Coronary artery (tissue), 2 donors: ENCODE measurements around the gene MDGA2.
"Not testable (repeated sequence)": the region's sequence is repeated elsewhere in the genome, so short reads cannot be mapped to it uniquely, and the experiment has no call there.

Experiments
- DNase-seq: peaks from one replicate; pipeline ENCODE4 v3.0.0-alpha.2; 2017; ENCODE audit warnings: low spot score
- H3K27ac ChIP-seq, 2 donors: fragments of 200-600 bp; sonication (generic); one replicate each; pipeline ENCODE4 v1.5.1; 2016 to 2019
- H3K4me3 ChIP-seq: fragments of 200-600 bp; sonication (generic); 2 replicates; pipeline ENCODE4 v1.5.1; 2016; ENCODE audit warnings: mild to moderate bottlenecking, moderate library complexity
- TF ChIP-seq, protein P1 (sequence below): fragments of 200-600 bp; sonication (generic); IDR thresholded peaks from one replicate; pipeline ENCODE4 v1.5.1; 2019; ENCODE audit warnings: antibody characterized with exemption

MDGA2 gene

DNA sequence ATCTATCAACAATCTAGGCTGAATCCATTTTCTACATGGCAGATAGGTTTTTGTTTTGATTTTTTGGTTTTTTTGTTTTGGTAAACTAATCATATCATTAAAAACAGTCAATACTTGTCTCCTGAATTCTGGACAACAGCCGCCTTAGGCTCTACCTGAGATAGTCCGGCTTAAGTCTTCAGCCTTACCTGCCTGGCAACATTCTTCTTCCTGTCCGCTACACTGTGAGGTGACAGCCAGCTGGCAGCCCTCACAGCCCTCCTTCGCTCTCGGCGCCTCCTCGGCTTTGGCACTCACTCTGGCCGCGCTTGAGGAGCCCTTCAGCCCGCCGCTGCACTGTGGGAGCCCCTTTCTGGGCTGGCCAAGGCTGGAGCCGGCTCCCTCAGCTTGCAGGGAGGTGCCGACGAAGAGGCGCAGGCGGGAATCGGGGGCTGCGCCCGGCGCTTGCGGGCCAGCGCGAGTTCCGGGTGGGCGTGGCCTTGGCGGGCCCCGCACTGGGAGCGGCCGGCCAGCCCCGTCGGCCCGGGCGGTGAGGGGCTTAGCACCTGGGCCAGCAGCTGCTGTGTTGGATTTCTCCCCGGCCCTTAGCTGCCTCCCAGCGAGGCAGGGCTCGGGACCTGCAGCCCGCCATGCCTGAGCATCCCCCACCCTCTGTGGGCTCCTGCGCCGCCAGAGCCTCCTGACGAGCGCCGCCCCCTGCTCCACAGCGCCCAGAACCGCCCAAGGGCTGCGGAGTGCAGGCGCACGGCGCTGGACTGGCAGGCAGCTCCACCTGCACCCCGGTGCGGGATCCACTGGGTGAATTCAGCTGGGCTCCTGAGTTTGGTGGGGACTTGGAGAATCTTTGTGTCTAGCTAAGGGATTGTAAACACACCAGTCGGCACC is 49.0 kb downstream of the MDGA2 start:
- DNase-seq, result no peak
- TF ChIP-seq, protein P1, sequence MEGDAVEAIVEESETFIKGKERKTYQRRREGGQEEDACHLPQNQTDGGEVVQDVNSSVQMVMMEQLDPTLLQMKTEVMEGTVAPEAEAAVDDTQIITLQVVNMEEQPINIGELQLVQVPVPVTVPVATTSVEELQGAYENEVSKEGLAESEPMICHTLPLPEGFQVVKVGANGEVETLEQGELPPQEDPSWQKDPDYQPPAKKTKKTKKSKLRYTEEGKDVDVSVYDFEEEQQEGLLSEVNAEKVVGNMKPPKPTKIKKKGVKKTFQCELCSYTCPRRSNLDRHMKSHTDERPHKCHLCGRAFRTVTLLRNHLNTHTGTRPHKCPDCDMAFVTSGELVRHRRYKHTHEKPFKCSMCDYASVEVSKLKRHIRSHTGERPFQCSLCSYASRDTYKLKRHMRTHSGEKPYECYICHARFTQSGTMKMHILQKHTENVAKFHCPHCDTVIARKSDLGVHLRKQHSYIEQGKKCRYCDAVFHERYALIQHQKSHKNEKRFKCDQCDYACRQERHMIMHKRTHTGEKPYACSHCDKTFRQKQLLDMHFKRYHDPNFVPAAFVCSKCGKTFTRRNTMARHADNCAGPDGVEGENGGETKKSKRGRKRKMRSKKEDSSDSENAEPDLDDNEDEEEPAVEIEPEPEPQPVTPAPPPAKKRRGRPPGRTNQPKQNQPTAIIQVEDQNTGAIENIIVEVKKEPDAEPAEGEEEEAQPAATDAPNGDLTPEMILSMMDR, result no peak
- Histone ChIP-seq H3K27ac (no peak overlapping the region), H3K4me3 (no peak overlapping the region)

GRCh38 chr14:47624126-47624525 is 51.3 kb downstream of the MDGA2 start:
- H3K27ac ChIP-seq, result not testable (repeated sequence)

GRCh38 chr14:47619392-47619791 is 56.0 kb downstream of the MDGA2 start:
- TF ChIP-seq, protein P1, result no peak
- no peak overlapping the region for H3K27ac ChIP-seq
- no peak for DNase-seq
- H3K4me3 ChIP-seq, result no peak overlapping the region

More at GRCh38 chr14:47624126-47624525, 51.3 kb downstream of the MDGA2 start:
- DNase-seq, H3K4me3 ChIP-seq: not testable (repeated sequence)

DNA sequence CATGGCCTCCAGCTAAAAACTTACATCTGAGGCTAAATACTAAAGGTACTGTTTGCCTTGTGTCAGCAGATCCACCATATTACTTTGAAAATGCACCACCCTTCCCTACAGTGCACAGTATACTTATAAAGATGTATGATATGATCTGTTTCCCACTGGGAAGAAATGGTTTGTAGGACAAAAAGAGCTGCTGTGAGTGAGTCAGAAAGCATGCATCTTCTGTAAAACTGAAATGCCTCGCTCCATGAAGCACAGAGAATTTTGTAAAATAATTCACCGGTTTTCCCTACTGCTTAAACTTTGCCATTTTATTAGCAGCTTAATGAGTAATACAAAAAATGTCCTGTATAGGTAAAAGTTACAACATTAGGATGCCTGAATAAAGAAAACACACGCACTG is 68.8 kb downstream of the MDGA2 start:
- H3K27ac ChIP-seq, result no peak overlapping the region
- TF ChIP-seq, protein P1, result no peak
- no peak overlapping the region for H3K4me3 ChIP-seq
- DNase-seq, result no peak

DNA sequence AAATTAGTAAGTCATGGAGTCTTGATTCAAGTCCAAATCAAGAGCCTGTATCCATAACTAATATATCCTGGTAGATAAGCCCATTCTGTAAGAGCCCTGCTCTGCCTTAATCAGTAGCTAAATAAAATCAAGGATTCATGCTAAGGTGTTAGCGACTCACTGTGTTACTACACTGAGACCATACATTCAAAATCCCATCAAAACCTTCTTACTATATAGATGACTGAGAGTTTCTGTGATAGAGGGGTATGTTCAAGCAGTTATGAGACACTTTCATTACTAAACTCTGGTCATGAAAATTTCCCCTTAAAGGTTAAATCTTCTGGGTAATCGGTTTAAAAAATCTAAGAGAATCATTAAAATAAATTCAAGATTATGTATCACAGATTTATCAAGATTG is 78.5 kb downstream of the MDGA2 start:
- no peak overlapping the region for H3K27ac ChIP-seq
- H3K4me3 ChIP-seq, result no peak overlapping the region
- no peak for DNase-seq
- TF ChIP-seq, protein P1, result no peak

- no peak for DNase-seq
- no peak overlapping the region for H3K27ac ChIP-seq
- TF ChIP-seq, protein P1, result no peak
Observed at GRCh38 chr14:47596232-47596631, 79.2 kb downstream of the MDGA2 start.

GRCh38 chr14:47595552-47595951 is 79.9 kb downstream of the MDGA2 start:
- H3K27ac ChIP-seq, result no peak overlapping the region
- DNase-seq, result no peak
- TF ChIP-seq, protein P1, result no peak
- H3K4me3 ChIP-seq, result no peak overlapping the region

More at GRCh38 chr14:47596232-47596631, 79.2 kb downstream of the MDGA2 start:
- no peak overlapping the region for H3K4me3 ChIP-seq
